Body of pancreas (tissue), 4 donors: ENCODE data around the gene FAAH2.

Source experiments
- CTCF ChIP-seq, 7 experiments: fragments of 450-650 bp in 4 of 7; fragments of 200-600 bp in 3 of 7; sonication (generic) in 3 of 7; IDR thresholded peaks; one replicate each; pipeline ENCODE4 v1.5.1; 2016 to 2019; ENCODE audit warnings: antibody characterized with exemption in 7 of 7
- POLR2A ChIP-seq, 3 donors: fragments of 450-650 bp; IDR thresholded peaks; one replicate each; pipeline ENCODE4 v1.6.1; 2016; ENCODE audit warnings: antibody characterized with exemption in 3 of 3, mild to moderate bottlenecking in 2 of 3

GRCh38 chrX:57445076-57445475, 158.6 kb downstream of the FAAH2 start:
- no peak for TF ChIP-seq CTCF (IDR thresholded peaks at IDR 0.05)
- no peak for TF ChIP-seq POLR2A (IDR thresholded peaks at IDR 0.05)
